CD14-positive monocyte (primary cell): ENCODE measurements around the gene RSPRY1. TPM values are rescaled to one million over a fixed set of nuclear protein-coding genes. Genes with fewer than 3 reads are reported as not detected.

Source experiments
- DNase-seq, 3 donors: peaks; one replicate each; pipeline ENCODE4 v3.0.0-alpha.2; 2011 to 2022
- H2AFZ ChIP-seq: 2 replicates; pipeline ENCODE4 v1.6.0; 2012; ENCODE audit warnings: mild to moderate bottlenecking, low read depth, low read length, inconsistent platforms; ENCODE audit not compliant: insufficient read depth, poor library complexity, severe bottlenecking
- H3K27ac ChIP-seq, 2 donors: 1 replicate in 1 of 2; 2 replicates in 1 of 2; pipeline ENCODE4 v1.5.1; 2012 to 2013; ENCODE audit warnings: low read length in 2 of 2, control low read depth in 1 of 2, inconsistent platforms in 1 of 2, low read depth in 1 of 2, mild to moderate bottlenecking in 1 of 2
- H3K27me3 ChIP-seq, 2 donors: one replicate each; pipeline versions ENCODE4 v1.6.0 to v1.6.1; 2011 to 2013; ENCODE audit warnings: low read length in 2 of 2; ENCODE audit not compliant: control insufficient read depth in 2 of 2, insufficient read depth in 2 of 2
- H3K36me3 ChIP-seq, 2 donors: replicated peaks in 1 of 2; 1 replicate in 1 of 2; 2 replicates in 1 of 2; pipeline versions ENCODE4 v1.5.1 to v1.6.1; 2012 to 2013; ENCODE audit warnings: low read length in 2 of 2, control low read depth in 1 of 2, inconsistent platforms in 1 of 2, mild to moderate bottlenecking in 1 of 2; ENCODE audit not compliant: insufficient read depth in 2 of 2, control insufficient read depth in 1 of 2
- H3K4me1 ChIP-seq, 2 donors: 1 replicate in 1 of 2; 2 replicates in 1 of 2; pipeline versions ENCODE4 v1.5.1 to v1.6.1; 2012 to 2013; ENCODE audit warnings: low read length in 2 of 2, control low read depth in 1 of 2, inconsistent platforms in 1 of 2, mild to moderate bottlenecking in 1 of 2, moderate library complexity in 1 of 2; ENCODE audit not compliant: insufficient read depth in 2 of 2, control insufficient read depth in 1 of 2
- H3K4me2 ChIP-seq: replicated peaks from 2 replicates; pipeline ENCODE3; 2012; ENCODE audit warnings: low read length, moderate library complexity, mild to moderate bottlenecking; ENCODE audit not compliant: poor library complexity, severe bottlenecking; ENCODE audit errors: extremely low read depth
- H3K4me3 ChIP-seq, 3 experiments: fragments of 200-600 bp in 1 of 3; sonication (generic) in 1 of 3; replicated peaks in 1 of 3; 1 replicate in 2 of 3; 2 replicates in 1 of 3; pipeline ENCODE4 v1.5.1; 2011 to 2013; ENCODE audit warnings: low read length in 3 of 3, mild to moderate bottlenecking in 3 of 3, control low read depth in 2 of 3, low read depth in 2 of 3, inconsistent platforms in 1 of 3, moderate library complexity in 1 of 3
- H3K79me2 ChIP-seq: 2 replicates; pipeline ENCODE4 v1.6.0; 2012; ENCODE audit warnings: mild to moderate bottlenecking, control low read depth, inconsistent platforms, low read length, moderate library complexity; ENCODE audit not compliant: insufficient read depth
- H3K9ac ChIP-seq: 2 replicates; pipeline ENCODE4 v1.6.0; 2017; ENCODE audit warnings: low read length, mild to moderate bottlenecking; ENCODE audit not compliant: insufficient read depth, poor library complexity, severe bottlenecking
- H3K9me3 ChIP-seq, 2 donors: replicated peaks in 1 of 2; 1 replicate in 1 of 2; 2 replicates in 1 of 2; pipeline versions ENCODE4 v1.5.1 to v1.6.1; 2012 to 2013; ENCODE audit warnings: low read length in 2 of 2, control low read depth in 1 of 2; ENCODE audit not compliant: control insufficient read depth in 1 of 2, insufficient read depth in 1 of 2
- H4K20me1 ChIP-seq: 2 replicates; pipeline ENCODE4 v1.6.0; 2012; ENCODE audit warnings: mild to moderate bottlenecking, low read length, control low read depth, moderate library complexity; ENCODE audit not compliant: insufficient read depth
- H3K27ac Mint-ChIP-seq, 7 donors: one replicate each; pipeline ENCODE4 v1.8.0; 2020; ENCODE audit warnings: mild to moderate bottlenecking in 7 of 7, mixed read lengths in 7 of 7, moderate library complexity in 6 of 7, inconsistent platforms in 2 of 7
- H3K27me3 Mint-ChIP-seq, 3 donors: one replicate each; pipeline ENCODE4 v1.8.0; 2021 to 2022; ENCODE audit warnings: low read depth in 3 of 3, mild to moderate bottlenecking in 3 of 3, mixed read lengths in 3 of 3, moderate library complexity in 3 of 3, inconsistent platforms in 1 of 3
- H3K36me3 Mint-ChIP-seq, 2 donors: one replicate each; pipeline ENCODE4 v1.8.0; 2020; ENCODE audit warnings: mixed read lengths in 2 of 2, inconsistent platforms in 1 of 2, mild to moderate bottlenecking in 1 of 2
- H3K4me1 Mint-ChIP-seq: one replicate; pipeline ENCODE4 v1.8.0; 2020; ENCODE audit warnings: mild to moderate bottlenecking, mixed read lengths
- H3K4me3 Mint-ChIP-seq, 2 donors: one replicate each; pipeline ENCODE4 v1.8.0; 2020; ENCODE audit warnings: mild to moderate bottlenecking in 2 of 2, mixed read lengths in 2 of 2, moderate library complexity in 1 of 2
- H3K9me3 Mint-ChIP-seq, 7 donors: one replicate each; pipeline ENCODE4 v1.8.0; 2020 to 2022; ENCODE audit warnings: mixed read lengths in 7 of 7, mild to moderate bottlenecking in 6 of 7, moderate library complexity in 6 of 7, inconsistent platforms in 2 of 7
- CTCF ChIP-seq: fragments of 200-600 bp; IDR thresholded peaks from one replicate; pipeline ENCODE4 v1.8.0; 2022; ENCODE audit warnings: antibody characterized with exemption, mild to moderate bottlenecking
- WGBS: methylation state at CpG from one replicate; pipeline ENCODE4 v1.1.5; 2013; ENCODE audit warnings: missing lambda C conversion rate; ENCODE audit not compliant: insufficient coverage; 5-methylcytosine and 5-hydroxymethylcytosine counted together
- intact Hi-C, 2 donors: fragments of 100-400 bp; cut with micrococcal nuclease; formaldehyde crosslinking; loops; one replicate each; pipeline versions ENCODE4 v1.15.0 to v1.15.1; 2023
- polyA plus RNA-seq, 3 donors: library from polyadenylated mRNA; depleted of rRNA in 1 of 3; unstranded in 2 of 3; stranded (reverse) in 1 of 3; fragments of 300-500 nt in 2 of 3; fragments of >200 nt in 1 of 3; fragmentation: Illumina TruSeq in 2 of 3; gene quantifications; 1 replicate in 2 of 3; 2 replicates in 1 of 3; pipeline ENCODE4 v1.2.3, GENCODE V29; 2012 to 2021

The RSPRY1 gene
- polyA plus RNA-seq, 3 donors, result 15.7 to 28.3 (median 21.3) TPM

GRCh38 chr16:57268804-57269800 lies 83.0 kb downstream of the RSPRY1 start:
- no peak for DNase-seq
- WGBS, result 81% methylated on average over 11 of the region's 14 CpGs
- Histone ChIP-seq H3K27me3 (no peaks in the 10 kb centered on the region), H3K79me2 (no peaks in the 10 kb centered on the region), H4K20me1 (no peaks in the 10 kb centered on the region), H3K4me2 (no peak overlapping the region), H3K4me1 (peaks cover 4 to 9% of the 10 kb centered on the region in 2 donors), H3K9me3 (no peaks in the 10 kb centered on the region), H3K36me3 (no peaks in the 10 kb centered on the region), H3K27ac (no peak overlapping the region), H2AFZ (no peak overlapping the region), H3K4me3 (no peak overlapping the region), H3K9ac (no peak overlapping the region)
- H3K27me3 Mint-ChIP-seq, result peaks cover 0 to 8% (median 5%) of the 10 kb centered on the region in 3 donors
- peaks cover 10% of the 10 kb centered on the region for H3K4me1 Mint-ChIP-seq
- H3K4me3 Mint-ChIP-seq, result no peak overlapping the region
- no peaks in the 10 kb centered on the region for H3K9me3 Mint-ChIP-seq
- intact Hi-C loops, result no loop called here
- peak overlapping the region in 2 of 7 donors; percentile 43 to 50 for H3K27ac Mint-ChIP-seq
- H3K36me3 Mint-ChIP-seq, result no peaks in the 10 kb centered on the region
- TF ChIP-seq CTCF, result no peak

GRCh38 chr16:57270221-57271062 lies 84.3 kb downstream of the RSPRY1 start:
- Histone ChIP-seq H3K79me2 (no peaks in the 10 kb centered on the region), H3K4me3 (no peak overlapping the region), H3K27ac (no peak overlapping the region), H4K20me1 (no peaks in the 10 kb centered on the region), H3K4me1 (peaks cover 8 to 18% of the 10 kb centered on the region in 2 donors), H3K9me3 (no peaks in the 10 kb centered on the region), H2AFZ (no peak overlapping the region), H3K36me3 (no peaks in the 10 kb centered on the region), H3K27me3 (no peaks in the 10 kb centered on the region), H3K4me2 (no peak overlapping the region), H3K9ac (no peak overlapping the region)
- DNase-seq, result no peak
- peaks cover 0 to 8% (median 5%) of the 10 kb centered on the region in 3 donors for H3K27me3 Mint-ChIP-seq
- WGBS, result 93% methylated on average over 17 of the region's 25 CpGs
- intact Hi-C loops, result no loop called here
- H3K9me3 Mint-ChIP-seq, result no peaks in the 10 kb centered on the region
- TF ChIP-seq CTCF, result no peak
- no peak overlapping the region for H3K4me3 Mint-ChIP-seq
- H3K27ac Mint-ChIP-seq, result no peak overlapping the region
- peaks cover 17% of the 10 kb centered on the region for H3K4me1 Mint-ChIP-seq
- H3K36me3 Mint-ChIP-seq, result no peaks in the 10 kb centered on the region
